HG03521 (cell line): ENCODE data around the gene TTC7B.

Source experiments
- ATAC-seq: cut with Tn5 transposase; IDR thresholded peaks from one replicate; pipeline ENCODE4 v1.9.1; 2021; ENCODE audit warnings: mild to moderate bottlenecking, moderate library complexity; ENCODE audit not compliant: unreplicated experiment

Gene TTC7B

DNA sequence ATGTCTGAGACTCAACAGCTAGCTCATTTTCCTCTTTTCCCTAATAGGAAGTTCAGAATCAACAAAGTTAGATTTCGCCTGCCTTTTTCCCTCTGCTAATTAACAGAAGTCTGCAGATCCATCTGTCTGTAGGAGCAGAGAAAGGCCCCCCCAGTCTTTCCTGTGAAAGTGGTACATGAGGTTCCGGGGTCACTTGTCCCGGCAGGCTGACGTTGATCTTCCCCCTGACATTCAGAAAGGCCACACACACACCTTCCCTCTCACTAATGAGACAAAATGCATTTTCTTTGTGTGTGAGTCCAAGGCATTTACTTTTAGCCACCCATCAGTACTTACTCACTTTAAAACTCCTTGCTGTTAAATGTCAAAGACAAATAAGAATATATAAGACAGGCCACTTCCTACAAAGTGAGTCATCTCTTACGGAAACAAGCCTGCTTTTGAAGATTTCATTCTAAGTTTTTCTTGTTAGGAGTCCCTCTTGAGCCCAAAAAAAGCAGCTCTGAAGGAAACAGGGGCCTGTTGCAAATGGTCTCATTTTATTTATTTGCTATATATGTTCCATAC lies 138.7 kb downstream of the TTC7B start:
- no peak for ATAC-seq

DNA sequence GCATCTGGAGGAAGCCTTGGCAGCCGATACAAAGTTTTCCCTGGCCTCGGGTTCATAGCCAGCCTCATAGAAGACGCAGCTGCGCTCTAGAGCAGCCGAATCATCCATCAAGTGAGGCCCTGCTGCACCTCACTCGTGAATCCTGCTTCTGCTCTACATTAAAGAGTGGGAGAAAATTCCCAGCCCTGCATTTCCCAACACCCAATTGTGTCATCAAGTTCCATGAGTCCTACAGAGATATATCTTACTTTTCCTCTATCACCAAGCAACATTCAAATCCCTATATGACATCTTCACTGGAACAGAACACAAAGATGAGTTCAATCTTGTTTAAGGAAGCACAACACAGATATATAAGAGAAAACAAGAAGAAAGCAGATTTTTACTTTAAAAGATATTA lies 139.3 kb downstream of the TTC7B start:
- ATAC-seq = no peak

DNA sequence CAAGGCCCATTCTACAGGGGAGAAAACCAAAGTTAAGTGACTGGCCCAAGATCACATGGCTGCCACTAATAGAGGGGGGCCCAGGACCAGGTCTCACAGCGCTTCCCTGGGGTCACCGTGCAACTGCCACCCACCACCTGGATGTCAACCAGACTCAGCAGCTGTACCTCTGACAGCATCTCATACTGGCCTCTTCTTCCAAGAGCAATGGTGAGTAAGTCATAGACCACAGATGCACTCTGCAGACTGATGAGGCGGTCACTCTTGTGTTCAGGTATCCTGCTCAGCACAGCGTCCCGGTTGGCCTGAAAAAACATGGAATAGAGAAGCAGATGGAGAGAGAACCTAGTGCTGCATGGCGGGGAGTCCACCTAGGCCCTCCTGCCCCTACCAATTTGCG lies 139.9 kb downstream of the TTC7B start:
- no peak for ATAC-seq

DNA sequence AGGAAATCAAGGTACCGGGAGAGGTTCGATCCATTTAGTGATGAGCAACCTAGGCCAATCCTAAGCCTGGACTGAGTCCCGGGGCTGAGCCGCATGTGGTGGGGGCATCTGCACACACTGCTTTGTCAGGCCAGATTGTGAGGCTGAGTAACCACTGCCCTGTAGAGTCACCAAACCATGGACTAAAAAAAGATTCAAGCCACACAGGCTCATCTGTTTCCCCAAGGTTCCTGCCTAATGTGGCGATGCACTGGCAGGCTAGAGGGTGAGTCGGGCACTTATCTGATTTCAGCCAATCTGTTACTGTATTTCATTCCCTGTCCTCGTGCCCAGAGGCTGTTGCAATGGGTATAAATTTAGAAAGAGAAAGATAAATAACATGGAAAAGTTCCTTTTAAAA lies 140.8 kb downstream of the TTC7B start:
- no peak for ATAC-seq

DNA sequence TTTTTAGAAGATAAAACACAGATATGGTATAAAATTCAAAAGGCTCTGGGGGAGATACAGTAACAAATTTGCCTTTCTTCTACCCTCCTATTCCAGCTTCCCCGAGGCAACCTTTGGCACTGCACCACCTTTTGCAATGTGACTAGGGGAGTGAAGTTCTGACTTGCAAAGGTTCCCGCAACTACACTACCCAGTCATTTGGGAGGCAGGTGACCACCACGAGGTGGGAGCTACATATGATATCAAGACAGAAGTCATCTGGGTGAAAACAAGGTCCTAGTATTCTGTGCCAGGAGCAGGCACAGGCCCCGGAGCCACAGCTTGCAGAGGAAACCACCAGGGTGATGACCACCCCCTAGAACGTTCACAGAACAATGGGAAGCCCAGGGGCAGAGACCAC lies 141.5 kb downstream of the TTC7B start:
- no peak for ATAC-seq

DNA sequence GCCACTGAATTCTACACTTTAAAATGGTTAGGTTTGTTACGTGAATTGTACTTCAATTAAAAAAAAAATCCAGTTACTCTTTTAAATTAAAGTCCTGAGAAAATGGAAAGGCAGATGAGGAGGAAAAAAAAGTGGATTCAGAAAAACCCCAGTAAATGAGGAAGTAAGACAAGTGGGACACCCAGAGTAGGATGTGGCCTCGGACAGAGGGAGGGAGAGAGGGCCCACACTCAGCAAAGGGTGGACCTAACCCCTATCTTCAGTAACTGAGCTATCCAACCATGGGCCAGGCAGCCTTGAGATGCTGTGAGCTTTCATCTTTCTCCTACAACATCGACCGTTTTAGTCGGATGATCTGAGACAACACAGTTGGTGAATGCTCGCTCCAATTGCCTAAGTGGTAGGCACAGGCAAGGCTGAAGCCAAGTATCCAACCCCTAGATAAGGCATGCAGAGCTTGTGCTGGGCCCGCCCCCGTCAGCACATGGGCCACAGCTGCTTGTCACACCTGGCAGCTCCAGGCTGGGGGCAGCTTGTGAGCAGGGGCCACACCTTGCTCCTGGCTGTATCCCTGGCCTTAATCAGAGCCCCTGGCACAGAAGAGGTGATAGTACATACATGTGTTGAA lies 142.1 kb downstream of the TTC7B start:
- no peak for ATAC-seq

DNA sequence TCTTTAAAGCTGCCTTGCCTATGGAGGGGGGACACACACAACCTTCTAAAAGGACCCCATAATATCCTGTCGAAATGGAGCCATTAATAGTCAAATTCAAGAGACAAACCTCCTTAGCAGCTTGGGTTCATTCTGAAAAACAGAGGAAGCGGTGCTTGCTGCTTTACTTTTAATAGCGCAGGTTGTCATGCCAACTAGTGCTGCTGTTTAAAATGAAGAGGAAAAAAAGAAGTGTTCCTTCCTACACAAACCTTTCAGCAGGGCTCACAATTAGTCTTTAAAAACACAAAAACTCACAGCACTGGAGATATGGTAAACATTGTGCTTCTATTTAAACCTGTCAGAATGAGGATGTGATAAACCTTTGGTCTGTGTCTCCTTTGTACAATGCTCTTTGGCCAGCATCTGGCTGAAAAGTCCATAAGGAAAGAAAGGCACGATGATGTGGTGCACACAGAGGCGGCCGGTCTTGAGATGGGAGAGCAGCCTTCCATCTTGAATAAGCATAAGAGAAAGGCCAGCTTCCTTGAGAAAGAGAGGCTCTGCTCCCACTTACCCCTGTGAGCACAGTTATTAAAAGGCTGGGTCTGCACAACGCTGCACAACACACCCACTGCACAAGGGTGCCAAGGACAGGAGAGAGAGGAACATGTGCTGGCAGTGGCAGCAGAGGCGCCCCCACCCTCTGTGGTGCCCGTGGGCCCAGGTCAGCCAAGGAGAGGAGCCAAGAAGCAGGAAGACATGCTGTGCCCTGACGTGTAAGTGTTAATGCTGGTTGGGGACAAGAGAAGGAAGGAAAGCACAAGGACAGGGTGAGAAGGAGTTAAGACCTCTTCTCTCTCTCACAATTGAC lies 144.6 kb downstream of the TTC7B start:
- ATAC-seq = no peak

DNA sequence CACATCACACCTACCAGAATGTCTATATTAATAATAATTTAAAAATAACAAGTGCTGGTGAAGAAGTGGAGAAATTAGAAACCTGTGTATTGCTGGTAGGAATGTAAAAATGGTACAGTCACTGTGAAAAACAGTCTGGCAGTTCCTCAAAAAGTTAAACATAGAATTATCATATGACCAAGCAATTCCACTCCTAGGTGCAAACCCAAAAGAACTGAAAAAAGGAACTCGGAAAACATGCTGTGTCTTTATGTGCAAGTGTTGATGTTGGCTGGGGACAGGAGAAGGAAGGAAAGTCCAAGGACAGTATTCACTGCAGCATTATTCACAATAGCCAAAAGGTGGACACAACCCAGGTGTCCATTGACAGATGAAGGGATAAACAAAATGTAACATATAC lies 146.5 kb downstream of the TTC7B start:
- no peak for ATAC-seq

DNA sequence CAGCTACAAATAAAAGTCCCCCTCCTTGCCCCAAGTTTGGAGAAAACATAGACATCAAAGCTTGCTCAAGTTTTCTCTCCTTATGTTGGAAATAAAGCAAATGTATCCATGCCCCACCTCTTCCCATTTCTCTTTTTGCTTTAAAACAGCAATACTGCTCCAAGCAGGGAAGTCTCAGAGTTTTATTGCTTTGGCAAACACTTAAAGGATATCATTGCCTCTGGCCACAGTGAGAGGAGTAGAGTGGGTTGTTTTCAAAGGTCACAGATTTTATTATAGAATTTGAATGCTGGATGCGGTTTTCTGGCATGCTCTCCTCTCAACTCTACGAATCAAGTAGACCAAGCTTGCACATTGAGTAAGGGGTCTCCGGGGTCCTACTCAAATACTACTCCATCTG lies 149.7 kb downstream of the TTC7B start:
- ATAC-seq = no peak

DNA sequence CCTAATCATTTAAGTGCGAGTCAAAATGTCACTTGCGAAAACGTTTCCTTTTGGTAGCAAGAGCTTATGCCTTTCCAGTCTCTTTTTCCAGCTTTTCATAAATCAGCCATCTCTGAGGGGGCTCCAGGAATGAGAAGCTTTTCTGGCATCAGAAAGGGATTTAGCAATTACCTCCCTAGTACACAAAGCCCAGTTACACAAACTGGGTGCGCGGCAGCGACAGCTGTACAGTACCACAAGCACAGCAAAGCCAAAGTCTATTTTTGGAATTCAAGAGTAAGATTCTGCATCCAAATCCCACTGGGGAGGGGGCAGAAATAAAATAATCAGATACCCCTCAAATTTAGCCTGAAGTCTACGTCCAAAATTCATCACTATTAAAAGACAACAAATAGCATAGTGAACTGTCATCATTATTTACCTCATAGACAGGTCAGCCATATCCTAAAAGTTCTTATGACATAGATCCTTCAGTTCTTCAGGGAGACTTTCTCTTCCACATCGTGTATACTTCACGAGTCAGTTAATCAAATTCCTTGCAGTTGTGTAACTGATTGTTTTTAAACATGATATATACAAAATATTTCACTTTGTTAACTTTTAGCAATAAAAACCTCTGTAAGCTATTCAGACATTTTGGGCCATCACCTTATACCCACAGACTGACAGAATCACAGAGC lies 150.8 kb downstream of the TTC7B start:
- ATAC-seq = no peak

DNA sequence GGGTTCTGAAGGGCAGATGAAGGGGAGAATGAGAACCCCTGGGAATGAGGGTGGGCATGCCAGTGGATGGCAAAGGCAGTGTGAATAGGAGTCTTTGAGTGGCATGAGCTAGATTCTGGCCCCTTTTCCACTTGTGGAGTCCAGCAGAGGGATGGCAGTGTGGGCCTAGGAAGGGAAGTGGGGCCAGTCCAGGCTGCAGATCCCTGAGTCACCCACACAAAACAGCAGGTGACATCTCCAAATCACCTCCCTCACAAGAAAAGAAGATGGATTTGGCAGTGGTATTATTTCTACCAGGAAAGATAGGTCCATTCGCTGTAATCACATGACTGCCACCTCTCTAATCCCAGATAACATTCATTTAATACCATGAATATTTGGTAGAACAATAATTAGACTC lies 151.3 kb downstream of the TTC7B start:
- ATAC-seq = no peak

DNA sequence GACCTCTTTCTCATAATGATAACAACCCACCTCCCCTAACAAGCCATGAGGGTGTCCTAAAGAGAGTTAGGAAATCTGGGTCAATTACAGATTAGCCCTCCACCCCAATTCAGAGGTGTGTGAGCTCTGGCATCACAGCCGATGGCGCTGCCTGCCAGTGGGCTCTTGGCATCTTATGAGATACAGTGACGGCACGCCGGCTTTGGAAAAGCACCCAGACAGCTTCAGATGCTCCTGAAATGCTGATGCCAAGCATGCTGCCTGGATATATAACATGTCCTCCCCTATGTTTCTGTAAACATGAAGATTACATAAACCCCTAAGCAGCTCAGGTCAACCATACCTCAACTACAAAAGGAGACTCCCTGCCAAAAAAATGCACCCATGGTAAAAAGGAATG lies 152.6 kb downstream of the TTC7B start:
- no peak for ATAC-seq

DNA sequence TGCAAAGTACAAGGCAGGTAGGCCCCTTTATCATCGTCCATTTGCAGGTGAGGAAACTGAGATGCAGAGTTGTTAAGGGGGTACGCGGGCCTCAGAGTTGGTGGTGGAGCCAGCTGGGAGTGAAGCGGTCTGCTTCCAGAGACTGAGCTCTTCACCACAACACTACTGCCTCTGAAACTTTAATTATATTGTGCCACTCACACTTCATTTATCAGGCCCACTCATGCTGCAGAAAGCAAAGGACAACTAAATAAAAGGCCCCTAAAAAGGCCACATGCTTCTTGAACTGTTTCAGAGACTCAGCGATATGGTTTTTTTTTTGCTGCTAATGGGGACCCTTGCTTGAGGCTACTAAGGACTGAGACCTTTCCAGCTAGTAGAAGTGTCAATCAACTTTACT lies 153.1 kb downstream of the TTC7B start:
- no peak for ATAC-seq

DNA sequence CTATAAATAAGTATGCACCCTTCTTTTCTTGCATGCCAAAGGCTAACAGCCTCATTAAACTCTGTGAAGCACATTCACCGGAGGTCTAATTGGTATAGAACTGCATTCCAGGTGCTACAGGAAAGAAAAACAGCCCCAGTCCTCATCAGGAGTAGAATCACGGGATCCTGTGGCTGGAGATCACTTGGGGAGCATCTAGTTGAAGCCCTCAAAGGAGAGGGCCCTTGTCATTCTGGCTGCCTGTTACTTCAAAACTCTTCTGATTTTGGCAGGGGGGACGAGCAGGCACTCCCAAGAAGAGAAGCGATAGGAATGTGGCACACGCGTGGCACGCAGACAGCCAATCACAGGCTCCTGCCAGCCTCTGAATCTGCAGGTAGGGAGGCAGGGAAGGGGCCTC lies 154.4 kb downstream of the TTC7B start:
- no peak for ATAC-seq

DNA sequence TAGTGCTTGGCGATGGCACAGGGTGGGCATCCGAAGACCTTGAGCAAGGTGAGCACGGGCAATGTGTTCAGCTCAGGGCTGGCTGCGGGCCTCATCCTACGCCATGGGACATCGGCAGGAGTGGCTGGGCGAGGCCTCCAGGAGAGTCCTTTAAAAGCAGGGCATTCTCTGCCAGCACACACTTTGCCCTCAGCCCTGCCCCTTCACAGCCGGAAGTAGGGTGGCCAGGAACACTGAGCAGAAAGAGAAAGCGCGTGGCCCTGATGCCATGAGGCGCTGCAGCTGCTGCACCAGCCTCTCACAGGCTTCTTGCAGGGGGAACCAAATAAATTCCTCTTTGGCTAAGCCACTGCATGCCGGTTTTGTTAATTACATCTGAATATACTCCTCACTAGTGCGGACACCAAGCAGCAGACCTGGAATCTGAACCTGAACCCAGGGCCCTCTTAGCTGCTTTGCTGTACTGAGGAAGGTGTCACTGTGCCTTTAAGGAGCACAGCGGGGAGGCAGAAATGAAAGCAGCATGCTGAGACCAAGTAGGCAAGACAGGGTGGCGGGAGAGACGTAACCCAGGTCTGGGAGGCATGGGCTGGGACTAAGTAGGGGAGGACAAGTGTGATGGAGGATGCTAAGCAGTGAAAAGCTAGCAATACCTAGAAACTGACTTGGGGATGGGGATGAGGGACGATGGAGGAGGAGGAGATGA lies 155.2 kb downstream of the TTC7B start:
- ATAC-seq = no peak

DNA sequence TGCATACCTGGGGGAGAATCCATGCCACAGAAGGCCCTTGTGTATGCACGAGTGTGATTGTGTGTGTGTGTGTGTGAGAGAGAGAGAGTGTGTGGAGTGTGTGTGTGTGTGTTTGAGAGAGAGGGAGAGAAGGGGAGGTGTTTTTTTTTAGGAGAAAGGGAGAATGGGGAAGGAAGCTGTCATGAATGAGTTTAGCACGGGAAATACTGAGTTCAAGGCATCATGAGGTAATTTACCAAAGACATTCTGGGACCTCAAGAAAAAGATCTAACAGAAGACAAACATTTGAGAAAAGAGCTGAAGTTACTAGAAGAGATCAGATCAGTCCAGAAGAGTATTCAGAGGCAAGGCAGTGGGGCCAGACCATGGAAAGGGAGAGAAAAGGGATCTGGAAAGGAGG lies 157.1 kb downstream of the TTC7B start:
- ATAC-seq = no peak

DNA sequence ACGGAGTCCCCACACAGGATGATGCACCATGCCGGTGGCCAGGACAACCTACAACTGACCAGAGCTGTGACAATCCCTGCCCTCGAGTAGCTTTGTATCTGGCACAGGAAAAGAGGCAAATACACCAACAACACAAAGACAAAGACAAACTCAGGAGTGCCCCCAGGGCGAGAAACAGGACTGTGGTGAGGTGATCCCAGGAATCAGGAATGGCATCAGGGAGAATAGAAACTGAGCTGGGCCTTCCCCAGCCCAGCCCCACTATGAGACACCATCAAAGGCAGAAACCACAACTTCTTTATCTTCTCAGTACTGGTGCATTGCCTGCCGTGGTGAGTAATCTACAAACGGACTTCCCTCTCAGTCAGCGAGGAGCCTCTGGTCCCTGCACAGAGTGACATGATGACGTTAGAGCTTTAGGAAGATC lies 157.7 kb downstream of the TTC7B start:
- ATAC-seq = no peak

DNA sequence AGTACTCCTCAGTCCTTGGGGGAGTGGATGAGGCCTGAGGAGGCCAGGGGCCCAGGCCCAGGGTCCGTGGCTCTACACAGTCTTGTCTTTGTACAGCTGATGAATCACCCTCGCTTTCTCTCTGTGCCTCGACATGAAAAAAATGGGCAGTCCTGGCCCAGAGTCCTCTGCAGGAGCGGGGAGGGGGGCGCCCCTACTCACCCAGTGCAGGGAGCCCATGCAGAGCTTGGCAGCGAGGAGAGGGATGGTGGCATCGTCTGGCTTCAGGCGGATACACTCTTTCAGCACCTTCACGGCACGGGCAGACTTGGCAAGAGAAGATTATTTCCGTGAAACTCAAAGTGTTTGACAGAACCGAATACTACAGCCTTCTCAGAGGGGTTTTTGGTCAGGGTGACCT lies 159.3 kb downstream of the TTC7B start:
- ATAC-seq = no peak

DNA sequence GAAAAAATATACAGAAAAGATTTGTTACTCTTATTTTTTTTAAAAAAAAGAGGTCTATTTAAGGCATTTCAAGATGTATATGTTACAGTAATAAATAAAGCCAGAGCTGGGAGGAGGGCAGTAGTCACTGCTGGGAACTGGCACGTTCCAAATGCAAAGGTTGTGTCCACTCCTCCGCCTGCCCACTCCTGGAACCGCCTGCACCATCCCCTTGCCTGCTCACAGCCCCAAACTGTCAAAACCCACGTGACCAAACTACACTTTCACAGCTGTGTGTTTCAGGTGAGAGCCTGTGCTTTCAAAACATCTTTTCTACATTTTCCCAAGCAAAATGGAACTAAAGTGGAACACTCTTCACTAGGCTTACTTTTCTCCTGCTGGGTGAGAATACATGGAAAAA lies 160.4 kb downstream of the TTC7B start:
- ATAC-seq = no peak

DNA sequence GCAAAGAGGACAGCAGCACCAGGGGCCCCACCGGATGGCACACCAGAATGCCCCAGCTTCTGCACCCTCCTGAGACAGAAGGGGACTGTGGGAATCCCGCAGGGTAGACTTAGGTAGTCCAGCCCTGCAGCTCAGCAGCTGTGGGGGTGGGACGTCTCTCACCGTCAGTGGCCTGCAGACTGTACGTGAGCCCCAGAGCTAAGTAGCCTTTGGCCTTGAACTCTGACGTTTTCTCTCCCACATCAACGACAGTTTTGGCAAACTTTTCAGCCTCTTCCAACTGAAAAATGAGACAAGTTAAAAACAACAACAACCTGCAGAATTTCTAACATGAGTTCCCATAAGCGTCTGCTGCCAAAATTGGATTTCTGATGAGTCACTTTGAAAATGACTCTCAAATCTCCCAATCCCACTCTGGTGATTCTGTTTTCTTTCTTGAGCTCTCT lies 161.4 kb downstream of the TTC7B start:
- no peak for ATAC-seq

DNA sequence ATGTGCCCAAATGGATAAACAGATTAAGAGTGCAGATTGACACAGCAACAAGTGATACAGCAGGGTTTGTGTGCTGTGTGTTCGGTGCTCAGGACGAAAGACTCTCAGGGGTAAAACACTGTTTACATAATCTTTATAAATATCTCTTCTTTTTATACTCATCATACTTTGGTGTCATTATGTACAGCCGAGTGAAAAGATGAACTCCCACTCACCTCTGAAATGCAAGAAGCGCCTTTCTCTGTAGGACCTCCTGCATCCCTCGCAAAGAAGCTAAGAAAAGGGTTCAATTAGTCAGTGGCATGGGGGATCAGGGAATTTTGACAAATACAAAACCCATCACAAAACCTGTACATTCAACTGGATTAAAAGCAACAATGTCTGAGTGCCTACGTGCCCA lies 163.6 kb downstream of the TTC7B start:
- no peak for ATAC-seq
